SK-N-SH (cell line): Measurements from ENCODE around the gene ACSBG1. TPM values are rescaled to one million over a fixed set of nuclear protein-coding genes. Genes with fewer than 3 reads are reported as not detected.

Experiments used
- CTCF ChIA-PET: fragments of 300-600, 350-600 bp; formaldehyde crosslinking; extraction: SDS; loops from one replicate; lab custom pipeline; 2021; lab: Yijun Ruan, JAX
- POLR2A ChIA-PET: fragments of 350-600 bp; sonication (Branson Sonifier 250); formaldehyde crosslinking; extraction: SDS; loops from one replicate; lab custom pipeline; 2020; ENCODE audit warnings: antibody characterized with exemption, inconsistent platforms; lab: Yijun Ruan, JAX
- DNase-seq: peaks from one replicate; pipeline ENCODE4 v3.0.0; 2012
- H2AFZ ChIP-seq: fragments of 200-600 bp; sonication (generic); 2 replicates; pipeline ENCODE4 v1.8.1; 2016; ENCODE audit warnings: antibody characterized with exemption, mild to moderate bottlenecking, low read depth
- H3F3A ChIP-seq: fragments of 200-600 bp; sonication (generic); replicated peaks from 2 replicates; pipeline ENCODE3; 2016; ENCODE audit warnings: antibody characterized with exemption, mild to moderate bottlenecking; ENCODE audit not compliant: insufficient read depth
- H3K27ac ChIP-seq, 2 experiments: fragments of 200-500 bp in 1 of 2; fragments of 200-600 bp in 1 of 2; sonication (Bioruptor generic) in 1 of 2; sonication (generic), shearing (Covaris generic) in 1 of 2; 2 replicates each; pipeline versions ENCODE4 v1.5.1 to v1.6.1; 2014 to 2016; ENCODE audit warnings: low read depth in 2 of 2, inconsistent platforms in 1 of 2, low read length in 1 of 2, mild to moderate bottlenecking in 1 of 2, mixed read lengths in 1 of 2
- H3K27me3 ChIP-seq: fragments of 200-600 bp; sonication (generic), shearing (Covaris generic); 2 replicates; pipeline ENCODE4 v1.6.1; 2016; ENCODE audit warnings: mixed run types; ENCODE audit not compliant: insufficient read depth
- H3K36me3 ChIP-seq, 2 experiments: fragments of 200-500 bp in 1 of 2; fragments of 200-600 bp in 1 of 2; sonication (Bioruptor generic) in 1 of 2; sonication (generic) in 1 of 2; replicated peaks in 1 of 2; 2 replicates each; pipeline versions ENCODE3 to v1.5.1; 2014 to 2016; ENCODE audit warnings: low read length in 1 of 2, mild to moderate bottlenecking in 1 of 2; ENCODE audit not compliant: insufficient read depth in 2 of 2, control insufficient read depth in 1 of 2
- H3K4me1 ChIP-seq, 2 experiments: fragments of 200-500 bp in 1 of 2; fragments of 200-600 bp in 1 of 2; sonication (Bioruptor generic) in 1 of 2; sonication (generic), shearing (Covaris generic) in 1 of 2; 2 replicates each; pipeline versions ENCODE4 v1.5.1 to v1.6.1; 2014 to 2016; ENCODE audit warnings: low read depth in 1 of 2, low read length in 1 of 2, mixed run types in 1 of 2; ENCODE audit not compliant: insufficient read depth in 2 of 2, control insufficient read depth in 1 of 2
- H3K4me2 ChIP-seq: fragments of 200-600 bp; sonication (generic), shearing (Covaris generic); 2 replicates; pipeline ENCODE4 v1.6.1; 2017; ENCODE audit warnings: mixed run types
- H3K4me3 ChIP-seq, 2 experiments: fragments of 200-500 bp in 1 of 2; fragments of 200-600 bp in 1 of 2; sonication (Bioruptor generic) in 1 of 2; sonication (generic), shearing (Covaris generic) in 1 of 2; 2 replicates each; pipeline versions ENCODE4 v1.5.1 to v1.8.1; 2014 to 2016; ENCODE audit warnings: low read depth in 2 of 2, inconsistent platforms in 1 of 2, low read length in 1 of 2, mild to moderate bottlenecking in 1 of 2, mixed read lengths in 1 of 2, moderate library complexity in 1 of 2
- H3K79me2 ChIP-seq: fragments of 200-600 bp; sonication (generic); 2 replicates; pipeline ENCODE4 v1.8.1; 2017; ENCODE audit warnings: mild to moderate bottlenecking; ENCODE audit not compliant: insufficient read depth
- H3K9ac ChIP-seq: fragments of 200-600 bp; sonication (generic); 2 replicates; pipeline ENCODE4 v1.6.1; 2017; ENCODE audit warnings: mixed run types
- H3K9me2 ChIP-seq: fragments of 200-600 bp; sonication (generic); 2 replicates; pipeline ENCODE4 v1.6.1; 2017; ENCODE audit warnings: mixed run types
- H3K9me3 ChIP-seq: fragments of 200-600 bp; sonication (generic); 2 replicates; pipeline ENCODE4 v1.6.1; 2017; ENCODE audit warnings: mixed run types, mild to moderate bottlenecking, moderate library complexity
- H4K20me1 ChIP-seq: fragments of 200-600 bp; sonication (generic); 2 replicates; pipeline ENCODE4 v1.6.1; 2017; ENCODE audit warnings: mild to moderate bottlenecking, mixed run types; ENCODE audit not compliant: insufficient read depth
- CHD2 ChIP-seq: fragments of 150-350 bp; IDR thresholded peaks from 2 replicates; pipeline ENCODE4 v1.6.1; 2018; ENCODE audit warnings: low read length; ENCODE audit not compliant: partially characterized antibody
- ELF1 ChIP-seq: IDR thresholded peaks from 2 replicates; pipeline ENCODE4 v1.4.0; 2012
- EZH2phosphoT487 ChIP-seq: fragments of 200-600 bp; sonication (generic); IDR thresholded peaks from 2 replicates; pipeline ENCODE4 v1.6.1; 2017; ENCODE audit warnings: low read depth, mixed run types, mild to moderate bottlenecking, antibody characterized with exemption, moderate library complexity, borderline replicate concordance
- FOXM1 ChIP-seq: IDR thresholded peaks from 2 replicates; pipeline ENCODE4 v1.4.0; 2012; ENCODE audit warnings: low read depth, mild to moderate bottlenecking
- GABPA ChIP-seq: IDR thresholded peaks from 2 replicates; pipeline ENCODE4 v1.4.0; 2012; ENCODE audit warnings: low read depth, mild to moderate bottlenecking
- GATA2 ChIP-seq: sonication (generic); formaldehyde crosslinking; IDR thresholded peaks from 2 replicates; pipeline ENCODE4 v1.5.0; 2020; ENCODE audit warnings: mild to moderate bottlenecking, missing genetic modification reagents
- JUND ChIP-seq: IDR thresholded peaks from 2 replicates; pipeline ENCODE4 v1.4.0; 2012
- NFIC ChIP-seq: IDR thresholded peaks from 2 replicates; pipeline ENCODE4 v1.4.0; 2012; ENCODE audit warnings: borderline replicate concordance
- POLR2AphosphoS5 ChIP-seq: IDR thresholded peaks from 2 replicates; pipeline ENCODE4 v1.6.1; 2012; ENCODE audit warnings: low read depth, low read length
- RAD21 ChIP-seq: IDR thresholded peaks from 2 replicates; pipeline ENCODE4 v1.6.1; 2012; ENCODE audit warnings: mild to moderate bottlenecking, low read length
- RXRA ChIP-seq: IDR thresholded peaks from 2 replicates; pipeline ENCODE4 v1.4.0; 2012; ENCODE audit warnings: low read depth, mild to moderate bottlenecking, borderline replicate concordance
- SIN3A ChIP-seq: IDR thresholded peaks from 2 replicates; pipeline ENCODE4 v1.6.1; 2012; ENCODE audit warnings: low read depth, mild to moderate bottlenecking, low read length, moderate library complexity, borderline replicate concordance
- TEAD4 ChIP-seq: IDR thresholded peaks from 2 replicates; pipeline ENCODE4 v1.4.0; 2012; ENCODE audit warnings: mild to moderate bottlenecking, borderline replicate concordance; ENCODE audit not compliant: insufficient read depth
- YY1 ChIP-seq: IDR thresholded peaks from 2 replicates; pipeline ENCODE4 v1.4.0; 2012; ENCODE audit warnings: low read depth, mild to moderate bottlenecking
- WGBS: methylation state at CpG from one replicate; pipeline ENCODE4 v1.1.6; 2017; ENCODE audit warnings: low lambda C conversion rate; 5-methylcytosine and 5-hydroxymethylcytosine counted together
- polyA plus RNA-seq, 3 experiments: library from polyadenylated mRNA; depleted of rRNA; stranded (reverse); fragments of >200 nt; gene quantifications; 2 replicates each; pipeline ENCODE4 v1.2.3, GENCODE V29; 2012
- TF ChIP-seq, protein P1 (sequence below): IDR thresholded peaks from 2 replicates; pipeline ENCODE4 v1.4.0; 2012; ENCODE audit warnings: low read depth, borderline replicate concordance

ACSBG1 gene
- polyA plus RNA-seq, 1 of the 3 experiments (the other 2 are of a cell fraction) = under 0.01 TPM

- ChIA-PET POLR2A (no interaction called here), CTCF (interaction anchor here (0.6 to 5.0 kb wide), 6 partner anchors 9 to 679 kb away, joined by 3 to 32 read pairs (median 3); no protein-coding TSS in a partner anchor)
- H3K36me3 ChIP-seq = no peaks in the 10 kb centered on the region
- H3K9me3 ChIP-seq = no peaks in the 10 kb centered on the region
- WGBS = 60% methylated on average over 3 of the region's 3 CpGs
- H3K27ac ChIP-seq = no peak overlapping the region
- H3K4me2 ChIP-seq = no peak overlapping the region
- no peaks in the 10 kb centered on the region for H3K79me2 ChIP-seq
- no peaks in the 10 kb centered on the region for H3K27me3 ChIP-seq
- H4K20me1 ChIP-seq = no peaks in the 10 kb centered on the region
- no peaks in the 10 kb centered on the region for H3K4me1 ChIP-seq
- no peaks in the 10 kb centered on the region for H3K9me2 ChIP-seq
- H3K4me3 ChIP-seq = no peak overlapping the region
- no peaks in the 10 kb centered on the region for H3F3A ChIP-seq
- DNase-seq = no peak
- H2AFZ ChIP-seq = no peak overlapping the region
- TF ChIP-seq, protein P1, sequence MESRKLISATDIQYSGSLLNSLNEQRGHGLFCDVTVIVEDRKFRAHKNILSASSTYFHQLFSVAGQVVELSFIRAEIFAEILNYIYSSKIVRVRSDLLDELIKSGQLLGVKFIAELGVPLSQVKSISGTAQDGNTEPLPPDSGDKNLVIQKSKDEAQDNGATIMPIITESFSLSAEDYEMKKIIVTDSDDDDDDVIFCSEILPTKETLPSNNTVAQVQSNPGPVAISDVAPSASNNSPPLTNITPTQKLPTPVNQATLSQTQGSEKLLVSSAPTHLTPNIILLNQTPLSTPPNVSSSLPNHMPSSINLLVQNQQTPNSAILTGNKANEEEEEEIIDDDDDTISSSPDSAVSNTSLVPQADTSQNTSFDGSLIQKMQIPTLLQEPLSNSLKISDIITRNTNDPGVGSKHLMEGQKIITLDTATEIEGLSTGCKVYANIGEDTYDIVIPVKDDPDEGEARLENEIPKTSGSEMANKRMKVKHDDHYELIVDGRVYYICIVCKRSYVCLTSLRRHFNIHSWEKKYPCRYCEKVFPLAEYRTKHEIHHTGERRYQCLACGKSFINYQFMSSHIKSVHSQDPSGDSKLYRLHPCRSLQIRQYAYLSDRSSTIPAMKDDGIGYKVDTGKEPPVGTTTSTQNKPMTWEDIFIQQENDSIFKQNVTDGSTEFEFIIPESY = no peak
- TF ChIP-seq ELF1 (no peak), YY1 (no peak), GABPA (no peak), TEAD4 (no peak), CHD2 (no peak), POLR2AphosphoS5 (no peak)
- H3K9ac ChIP-seq = no peak overlapping the region
Observed at GRCh38 chr15:78257681-78258080, 23.3 kb upstream of the ACSBG1 start.

DNA sequence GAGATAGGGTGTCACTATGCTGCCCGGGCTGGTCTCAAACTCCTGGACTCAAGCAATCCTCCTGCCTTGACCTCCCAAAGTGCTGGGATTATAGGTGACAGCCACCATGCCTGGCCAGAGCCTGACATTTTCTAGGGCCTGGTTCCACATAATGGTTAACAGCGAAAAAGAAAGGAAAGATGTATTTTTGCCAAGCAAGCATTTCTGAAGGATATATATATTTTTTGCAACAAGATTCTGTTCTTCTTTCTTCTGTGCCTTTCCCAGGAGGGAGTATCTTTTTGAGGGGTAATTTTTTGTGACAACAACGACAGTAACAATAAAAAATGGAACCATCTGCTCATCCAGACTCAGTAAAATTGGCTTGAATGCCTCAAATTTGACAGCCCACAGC is 21.7 kb upstream of the ACSBG1 start:
- Histone ChIP-seq H3K36me3 (no peaks in the 10 kb centered on the region), H3F3A (no peaks in the 10 kb centered on the region), H3K27me3 (no peaks in the 10 kb centered on the region), H3K9ac (no peak overlapping the region), H3K9me2 (no peaks in the 10 kb centered on the region), H3K4me1 (no peaks in the 10 kb centered on the region), H3K9me3 (no peaks in the 10 kb centered on the region), H3K4me2 (no peak overlapping the region), H3K27ac (no peak overlapping the region), H3K4me3 (no peak overlapping the region), H2AFZ (no peak overlapping the region), H4K20me1 (no peaks in the 10 kb centered on the region), H3K79me2 (no peaks in the 10 kb centered on the region)
- TF ChIP-seq ELF1 (no peak), SIN3A (no peak), RXRA (no peak), FOXM1 (no peak), JUND (no peak), NFIC (no peak), RAD21 (no peak), GATA2 (CRISPR knock-in tag) (no peak), GABPA (no peak), POLR2AphosphoS5 (no peak), EZH2phosphoT487 (no peak)
- TF ChIP-seq, protein P1 = no peak
- ChIA-PET POLR2A (no interaction called here), CTCF (interaction anchor here (1.2 to 5.0 kb wide), 2 partner anchors 15 to 166 kb away, joined by 3 to 32 read pairs; no protein-coding TSS in a partner anchor)
- DNase-seq = no peak
- WGBS = 56% methylated on average over 3 of the region's 3 CpGs
